HK-2 (cell line): ENCODE data around the gene NCKAP1.
A peak's percentile ranks its signal among the peaks of the same experiment; 100 is the strongest.
"Not testable (repeated sequence)": the region's sequence is repeated elsewhere in the genome, so short reads cannot be mapped to it uniquely, and the experiment has no call there.

ENCODE experiments used
- DNase-seq: peaks from one replicate; pipeline ENCODE4 v3.0.0-alpha.2; 2018; ENCODE audit not compliant: unreplicated experiment

NCKAP1 gene

DNA sequence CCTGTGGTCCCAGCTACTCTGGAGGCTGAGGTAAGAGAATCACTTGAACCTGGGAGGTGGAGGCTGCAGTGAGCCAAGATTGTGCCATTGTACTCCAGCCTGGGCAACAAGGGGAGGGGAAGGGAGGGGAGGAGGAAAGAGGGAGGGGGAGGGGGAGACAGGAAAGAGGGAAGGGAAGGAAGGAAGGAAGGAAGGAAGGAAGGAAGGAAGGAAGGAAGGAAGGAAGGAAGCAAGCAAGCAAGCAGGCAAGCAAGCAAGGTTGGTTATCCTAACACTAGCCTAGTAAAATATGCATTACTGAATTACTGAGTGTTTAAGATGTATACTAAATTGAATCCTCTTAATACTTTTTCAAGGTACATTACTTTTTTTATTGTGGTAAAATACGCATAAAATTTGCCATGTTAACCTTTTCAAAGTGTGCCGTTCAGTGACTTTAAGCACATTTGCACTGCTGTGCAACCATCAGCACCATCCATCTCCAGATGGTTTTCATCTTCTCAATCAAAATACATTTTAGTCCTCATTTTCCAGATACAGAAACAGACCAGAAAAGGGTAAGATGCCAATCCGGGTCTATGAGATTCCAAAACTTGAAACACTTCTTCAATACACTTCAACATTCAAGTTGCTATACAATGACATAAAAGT, 28.9 kb downstream of the NCKAP1 start:
- no peak for DNase-seq

DNA sequence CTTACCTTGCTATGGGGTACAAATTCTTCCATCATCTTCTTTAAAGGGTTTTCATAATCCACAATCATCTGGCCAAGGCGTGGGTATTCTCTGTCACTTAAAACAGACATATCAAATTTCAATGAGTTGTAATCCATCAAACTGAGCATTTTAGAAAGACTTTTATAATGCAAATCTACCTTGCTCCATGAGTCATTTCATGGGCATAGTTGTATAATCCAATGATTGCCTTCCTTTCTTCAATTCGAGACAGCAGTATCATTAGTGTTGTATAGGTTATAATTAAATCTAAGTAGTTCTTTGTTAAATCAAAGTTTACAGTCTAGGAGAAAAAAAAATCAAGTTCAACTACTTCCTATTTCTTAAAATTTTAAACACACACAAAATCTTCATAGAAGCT, 36.3 kb downstream of the NCKAP1 start:
- no peak for DNase-seq

DNA sequence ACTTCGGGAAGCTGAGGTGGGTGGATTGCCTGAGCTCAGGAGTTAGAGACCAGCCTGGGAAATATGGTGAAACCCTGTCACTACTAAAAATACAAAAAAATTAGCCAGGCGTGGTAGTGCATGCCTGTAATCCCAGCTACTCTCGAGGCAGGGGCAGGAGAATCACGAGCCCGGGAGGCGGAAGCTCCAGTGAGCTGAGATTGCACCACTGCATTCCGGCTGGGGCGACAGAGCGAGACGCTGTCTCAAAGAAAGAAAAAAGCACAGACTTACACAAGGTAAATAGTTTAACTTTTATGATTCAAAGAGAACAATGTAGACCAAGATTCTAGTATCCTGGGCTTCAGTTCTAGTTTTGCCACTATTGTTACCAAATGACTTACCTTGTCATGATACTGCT, 37.4 kb downstream of the NCKAP1 start:
- DNase-seq: peak; percentile 80

DNA sequence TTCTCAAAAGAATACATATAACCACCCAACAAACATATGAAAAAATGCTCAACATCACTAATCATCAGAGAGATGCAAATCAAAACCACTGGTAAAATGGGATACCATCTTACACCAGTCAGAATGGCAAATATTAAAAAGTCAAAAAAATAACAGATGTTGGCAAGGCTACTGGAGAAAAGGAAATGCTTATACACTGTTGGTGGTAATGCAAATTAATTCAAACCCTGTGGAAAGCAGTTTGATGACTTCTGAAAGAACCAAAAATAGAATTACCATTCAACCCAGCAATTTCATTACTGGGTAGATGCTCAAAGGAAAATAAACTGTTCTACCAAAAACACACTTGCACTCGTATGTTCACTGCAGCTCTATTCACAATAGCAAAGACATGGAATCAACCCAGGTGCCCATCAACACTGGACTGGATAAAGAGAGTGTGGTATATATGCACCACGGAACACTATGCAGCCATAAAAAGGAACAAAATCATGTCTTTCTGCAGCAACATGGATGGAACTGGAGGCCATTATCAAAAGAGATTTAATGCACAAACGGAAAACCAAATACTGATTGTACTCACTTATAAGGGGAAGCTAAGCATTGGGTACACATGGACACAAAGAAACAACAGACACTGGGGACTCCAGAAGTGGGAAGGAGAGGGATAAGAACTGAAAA, 38.8 kb downstream of the NCKAP1 start:
- no peak for DNase-seq

DNA sequence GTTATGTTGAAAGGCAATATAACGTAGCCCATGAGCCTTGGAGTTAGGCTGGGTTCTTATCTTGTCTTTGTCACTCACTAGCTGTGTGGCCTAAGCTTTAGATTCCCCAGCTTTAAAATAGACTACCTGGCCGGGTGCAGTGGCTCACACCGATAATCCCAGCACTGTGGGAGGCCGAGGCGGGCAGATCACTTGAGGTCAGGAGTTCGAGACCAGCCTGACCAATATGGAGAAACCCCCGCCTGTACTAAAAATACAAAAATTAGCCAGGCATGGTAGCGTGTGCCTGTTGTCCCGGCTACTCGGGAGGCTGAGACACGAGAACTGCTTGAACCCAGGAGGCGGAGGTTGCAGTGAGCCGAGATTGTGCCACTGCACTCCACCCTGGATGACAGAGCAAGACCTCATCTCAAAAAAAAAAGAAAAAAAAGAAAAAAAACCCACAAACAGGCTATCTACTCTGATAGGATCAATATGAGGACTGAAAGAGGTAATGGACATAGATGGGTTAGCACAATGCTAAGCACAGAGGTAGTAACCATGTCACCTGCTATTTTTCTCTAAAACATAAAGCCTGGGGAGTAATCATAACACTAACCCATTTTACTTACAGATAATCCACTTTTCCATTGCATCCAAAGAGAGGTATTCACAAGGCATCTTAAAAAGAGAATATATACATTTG, 43.9 kb downstream of the NCKAP1 start:
- DNase-seq: no peak

DNA sequence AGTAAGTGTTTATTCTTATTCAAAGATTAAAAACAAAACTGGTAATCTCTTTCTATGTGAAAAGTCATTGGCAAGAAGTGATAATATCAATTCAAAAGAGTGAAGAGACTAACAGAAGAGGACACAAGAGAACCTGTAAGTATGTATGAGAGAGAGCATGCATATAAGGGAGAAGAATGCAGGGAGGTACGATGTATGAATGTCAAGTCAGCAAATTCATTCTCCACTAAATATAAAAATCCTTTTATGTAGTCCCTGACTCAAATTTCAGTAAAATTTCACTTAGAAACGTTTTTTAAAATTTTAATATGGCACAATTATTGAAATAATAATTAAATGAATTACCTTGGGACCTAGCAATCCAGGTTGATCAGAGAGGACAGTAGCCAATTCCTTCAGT, 55.3 kb downstream of the NCKAP1 start:
- no peak for DNase-seq

DNA sequence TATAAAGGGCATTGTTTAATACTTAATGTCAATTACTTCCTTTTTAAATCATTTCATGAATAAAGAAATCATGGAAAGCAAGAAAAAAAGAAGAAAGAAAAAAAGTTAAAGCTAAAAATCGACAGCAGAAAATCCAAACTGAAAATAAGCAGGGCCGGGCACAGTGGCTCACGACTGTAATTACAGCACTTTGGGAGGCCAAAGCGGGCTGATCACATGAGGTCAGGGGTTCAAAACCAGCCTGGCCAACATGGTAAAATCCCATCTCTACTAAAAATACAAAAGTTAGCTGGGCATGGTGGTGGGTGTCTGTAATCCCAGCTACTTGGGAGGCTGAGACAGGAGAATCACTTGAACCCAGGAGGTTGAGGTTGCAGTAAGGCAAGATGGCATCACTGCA, 56.8 kb downstream of the NCKAP1 start:
- DNase-seq: not testable (repeated sequence)

DNA sequence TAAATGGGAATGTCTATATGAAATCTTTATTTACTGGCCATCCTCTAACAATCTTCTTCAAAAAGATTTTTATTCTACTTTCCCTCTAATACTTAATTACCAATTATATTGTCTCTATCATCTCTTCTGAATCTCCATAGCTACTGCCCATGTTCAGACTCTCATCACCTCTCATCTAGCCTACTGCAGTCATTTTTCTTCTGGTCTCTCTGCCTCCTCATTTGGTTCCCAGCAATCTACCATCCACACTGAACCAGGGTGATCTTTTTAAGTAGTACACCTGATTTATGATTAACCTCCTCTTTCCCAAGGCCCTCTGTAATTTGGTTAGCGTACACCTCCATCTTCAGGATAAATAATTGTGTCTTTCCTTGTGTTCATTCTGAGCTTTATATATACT, 57.6 kb downstream of the NCKAP1 start:
- no peak for DNase-seq

DNA sequence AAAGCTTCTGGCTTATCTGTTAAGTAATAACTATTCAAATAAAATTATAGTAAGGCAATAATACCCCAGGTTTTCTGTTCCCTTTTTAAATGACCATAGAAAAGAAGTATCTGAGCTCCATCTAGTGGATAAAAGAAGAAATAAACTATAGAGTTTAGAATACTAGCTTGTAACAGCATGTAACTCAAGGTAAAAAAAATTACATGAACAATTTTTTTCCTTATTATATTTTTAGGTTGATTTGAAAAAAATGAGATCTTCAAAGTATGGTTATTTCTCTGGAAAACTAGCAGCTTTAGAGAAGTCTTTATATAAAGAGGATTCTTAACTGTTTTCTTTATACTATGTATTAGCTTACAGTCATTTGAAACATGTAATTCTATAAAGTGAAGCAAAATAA, 58.1 kb downstream of the NCKAP1 start:
- no peak for DNase-seq

DNA sequence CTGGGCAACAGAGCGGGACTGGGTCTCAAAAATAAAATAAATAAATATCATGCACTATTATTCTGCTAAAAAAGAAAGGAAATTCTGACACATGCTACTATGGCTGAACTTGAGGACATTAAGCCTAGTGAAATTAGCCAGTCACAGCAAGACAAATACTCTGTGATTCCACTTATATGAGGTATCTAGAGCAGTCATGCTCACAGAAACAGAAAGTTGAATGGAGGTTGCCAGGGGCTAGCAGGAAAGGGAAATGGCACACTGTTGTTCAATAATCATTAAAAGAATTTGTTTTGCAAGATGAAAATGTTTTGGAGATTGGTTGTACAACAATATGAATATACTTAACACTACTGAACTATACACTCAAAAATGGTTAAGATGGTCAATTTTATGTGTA, 60.8 kb downstream of the NCKAP1 start:
- DNase-seq: no peak

DNA sequence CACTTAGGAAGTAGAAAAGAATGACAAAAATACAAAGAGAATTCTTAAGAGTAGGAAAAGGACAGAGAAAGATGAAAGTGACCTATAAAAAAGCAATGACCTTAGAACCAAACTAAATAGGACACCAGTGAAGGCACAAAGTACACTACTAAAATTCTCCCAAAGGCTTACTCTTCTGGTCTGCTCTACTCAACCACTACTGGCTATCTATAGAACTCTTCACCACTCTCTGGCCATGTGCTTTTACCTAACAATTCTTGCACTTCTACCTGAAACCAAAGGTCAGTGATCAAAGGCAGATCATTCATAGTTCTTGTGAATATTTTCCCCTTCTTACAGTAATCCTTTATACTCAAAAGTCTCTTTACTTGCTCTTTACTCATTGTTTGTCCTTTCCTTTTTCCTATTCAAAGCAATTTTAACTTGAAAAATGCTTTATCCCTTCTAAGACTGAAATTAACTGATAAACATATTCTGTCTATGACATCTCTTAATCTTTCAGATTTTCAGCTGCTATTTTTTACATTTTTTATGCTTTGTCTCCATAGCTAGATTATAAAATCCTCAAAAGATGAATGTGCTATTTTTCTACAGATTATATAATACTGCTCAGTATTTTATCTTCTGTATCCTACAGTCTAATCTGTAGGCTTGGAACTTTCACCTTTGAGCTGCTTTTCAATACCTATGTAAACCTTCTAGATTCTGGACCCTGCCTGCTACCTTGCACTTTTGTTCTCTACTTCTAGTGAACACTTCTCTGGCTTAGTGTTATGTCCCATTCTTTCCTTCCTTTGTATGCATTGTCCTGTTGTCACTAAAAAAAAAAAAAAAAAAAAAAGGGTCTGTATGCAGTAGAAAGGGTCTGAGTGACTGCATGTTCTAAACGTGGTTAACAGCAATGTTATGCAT, 64.6 kb downstream of the NCKAP1 start:
- DNase-seq: no peak

DNA sequence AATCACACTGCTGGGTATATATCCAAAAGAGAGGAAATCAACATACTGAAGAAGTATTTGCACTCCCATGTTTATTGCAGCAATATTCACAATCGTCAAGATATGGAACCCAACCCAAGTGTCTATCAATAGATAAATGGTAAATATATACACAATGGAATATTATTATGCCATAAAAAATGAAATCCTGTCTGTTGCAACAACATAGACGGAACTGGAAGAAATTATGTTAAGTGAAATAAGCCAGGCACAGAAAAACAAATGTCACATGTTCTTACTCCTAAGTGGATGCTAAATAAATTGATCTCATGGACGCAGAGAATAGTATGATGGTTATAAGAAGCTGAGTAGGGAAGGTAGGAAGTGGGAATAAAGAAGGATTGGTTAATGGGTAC, 65.7 kb downstream of the NCKAP1 start:
- DNase-seq: no peak

DNA sequence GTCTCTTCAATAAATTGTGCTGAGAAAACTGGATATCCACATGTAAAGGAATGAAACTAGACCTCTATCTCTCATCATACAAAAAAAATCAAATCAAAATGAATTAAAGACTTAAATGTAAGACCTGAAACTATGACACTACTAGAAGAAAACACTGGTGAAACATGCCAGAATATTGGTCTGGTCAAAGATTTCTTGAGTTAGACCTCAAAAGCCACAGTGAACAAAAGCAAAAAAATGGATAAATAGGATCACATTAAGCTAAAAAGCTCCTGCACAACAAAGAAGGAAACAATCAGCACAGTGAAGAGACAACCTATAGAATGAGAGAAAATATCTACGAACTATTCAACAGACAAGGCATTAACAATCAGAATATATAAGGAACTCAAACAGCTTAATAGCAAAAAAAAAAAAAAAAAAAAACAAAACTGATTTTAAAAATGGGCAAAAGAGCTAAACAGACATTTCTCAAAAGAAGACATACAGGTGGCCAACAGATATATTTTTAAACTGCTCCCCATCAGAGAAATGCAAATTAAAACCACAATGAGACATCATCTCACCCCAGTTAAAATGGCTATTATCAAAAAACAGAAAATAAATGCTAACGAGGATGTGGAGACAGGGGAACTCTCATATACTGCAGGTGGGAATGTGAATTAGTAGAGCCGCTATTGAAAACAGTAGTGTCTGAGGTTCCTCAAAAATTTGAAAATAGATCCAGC, 66.3 kb downstream of the NCKAP1 start:
- no peak for DNase-seq

DNA sequence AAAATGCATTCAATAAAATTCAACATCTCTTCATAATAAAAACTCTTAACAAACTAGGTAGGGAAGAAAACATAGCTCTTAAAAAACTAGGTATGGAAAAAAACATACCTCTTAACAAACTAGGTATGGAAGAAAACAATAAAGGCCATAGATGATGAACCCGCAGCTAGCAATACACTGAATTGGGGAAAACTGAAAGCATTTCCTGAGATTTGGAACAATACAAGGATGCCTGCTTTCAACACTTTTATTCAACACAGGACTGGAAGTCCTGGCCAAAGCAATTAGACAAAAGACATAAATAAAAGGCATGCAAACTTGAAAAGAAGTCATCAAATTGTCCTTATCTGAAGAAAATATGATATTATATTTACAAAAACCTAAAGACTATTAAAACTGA, 67.8 kb downstream of the NCKAP1 start:
- no peak for DNase-seq

DNA sequence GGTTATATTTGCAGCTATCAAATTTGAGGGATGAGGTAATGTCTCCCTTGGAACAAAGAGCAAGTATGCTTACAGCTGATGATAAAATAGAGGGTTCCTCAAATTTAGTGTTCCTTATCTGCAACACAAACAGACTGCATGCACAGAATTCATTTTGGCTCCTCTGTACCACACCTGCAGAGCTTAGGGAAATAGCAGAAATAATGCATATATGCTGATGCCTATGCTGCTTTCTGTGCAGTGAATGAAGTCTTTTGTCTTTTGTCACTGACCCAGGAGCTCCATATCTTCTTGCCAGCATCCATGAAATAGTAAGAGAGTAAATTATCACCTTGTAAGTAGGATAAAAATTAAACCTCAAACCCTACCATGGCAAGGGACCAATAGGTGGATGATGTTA, 69.8 kb downstream of the NCKAP1 start:
- DNase-seq: no peak

DNA sequence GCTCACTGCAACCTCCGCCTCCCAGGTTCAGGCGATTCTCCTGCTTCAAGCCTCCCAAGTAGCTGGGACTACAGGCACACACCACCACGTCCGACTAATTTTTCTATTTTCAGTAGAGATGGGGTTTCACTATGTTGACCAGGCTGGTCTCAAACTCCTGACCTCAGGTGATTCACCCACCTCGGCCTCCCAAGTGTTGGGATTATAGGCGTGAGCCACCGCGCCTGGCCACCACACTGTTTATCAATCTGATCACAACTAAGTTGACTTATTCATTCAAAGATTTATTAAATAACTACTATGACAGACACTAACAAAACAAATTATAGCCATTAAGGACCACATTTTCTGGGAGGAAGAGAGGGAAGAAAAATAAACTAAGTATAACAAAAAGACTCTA, 71.9 kb downstream of the NCKAP1 start:
- not testable (repeated sequence) for DNase-seq

DNA sequence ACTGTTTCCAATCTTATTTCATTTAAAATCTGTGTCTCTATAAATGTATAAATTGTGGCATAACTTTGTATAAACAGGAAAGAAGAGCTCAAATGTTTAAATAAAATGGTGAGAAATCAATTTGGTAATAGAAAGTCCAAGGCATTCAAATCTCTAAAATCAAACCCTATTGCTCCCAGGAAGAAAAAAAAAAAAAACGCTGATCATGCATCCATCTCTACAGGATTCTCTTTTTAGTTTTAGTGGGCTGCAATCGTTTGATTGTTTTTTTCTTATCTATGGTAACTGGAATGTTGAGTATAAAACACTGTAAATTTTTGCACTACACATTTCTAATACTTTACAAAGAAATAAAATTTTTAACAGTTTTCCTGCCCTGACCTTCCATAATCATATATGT, 75.6 kb downstream of the NCKAP1 start:
- DNase-seq: no peak

DNA sequence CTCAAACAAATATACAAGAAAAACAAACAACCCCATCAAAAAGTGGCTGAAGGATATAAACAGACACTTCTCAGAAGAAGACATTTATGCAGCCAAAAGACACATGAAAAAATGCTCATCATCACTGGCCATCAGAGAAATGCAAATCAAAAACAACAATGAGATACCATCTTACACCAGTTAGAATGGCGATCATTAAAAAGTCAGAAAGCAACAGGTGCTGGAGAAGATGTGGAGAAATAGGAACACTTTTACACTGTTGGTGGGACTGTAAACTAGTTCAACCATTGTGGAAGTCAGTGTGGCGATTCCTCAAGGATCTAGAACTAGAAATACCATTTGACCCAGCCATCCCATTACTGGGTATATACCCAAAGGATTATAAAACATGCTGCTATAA, 77.4 kb downstream of the NCKAP1 start:
- not testable (repeated sequence) for DNase-seq

DNA sequence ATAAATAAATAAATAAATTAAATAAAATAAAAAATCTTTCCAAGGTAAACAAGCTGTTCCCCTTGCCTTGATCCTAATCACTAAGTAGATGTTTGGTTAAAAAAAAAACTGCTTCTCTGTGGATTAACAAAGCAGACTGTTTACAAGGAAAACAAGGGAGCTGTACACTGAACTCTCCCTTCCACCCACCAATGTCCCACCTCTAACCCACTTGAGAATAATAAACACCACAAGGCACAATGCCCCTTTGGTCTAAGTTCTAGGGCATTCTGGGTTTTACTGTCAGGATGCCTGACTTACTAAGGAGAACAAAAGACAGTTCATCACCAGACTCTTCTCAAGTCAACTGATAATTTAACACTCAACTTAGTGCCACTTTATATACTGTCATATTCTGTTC, 83.5 kb downstream of the NCKAP1 start:
- DNase-seq: no peak

DNA sequence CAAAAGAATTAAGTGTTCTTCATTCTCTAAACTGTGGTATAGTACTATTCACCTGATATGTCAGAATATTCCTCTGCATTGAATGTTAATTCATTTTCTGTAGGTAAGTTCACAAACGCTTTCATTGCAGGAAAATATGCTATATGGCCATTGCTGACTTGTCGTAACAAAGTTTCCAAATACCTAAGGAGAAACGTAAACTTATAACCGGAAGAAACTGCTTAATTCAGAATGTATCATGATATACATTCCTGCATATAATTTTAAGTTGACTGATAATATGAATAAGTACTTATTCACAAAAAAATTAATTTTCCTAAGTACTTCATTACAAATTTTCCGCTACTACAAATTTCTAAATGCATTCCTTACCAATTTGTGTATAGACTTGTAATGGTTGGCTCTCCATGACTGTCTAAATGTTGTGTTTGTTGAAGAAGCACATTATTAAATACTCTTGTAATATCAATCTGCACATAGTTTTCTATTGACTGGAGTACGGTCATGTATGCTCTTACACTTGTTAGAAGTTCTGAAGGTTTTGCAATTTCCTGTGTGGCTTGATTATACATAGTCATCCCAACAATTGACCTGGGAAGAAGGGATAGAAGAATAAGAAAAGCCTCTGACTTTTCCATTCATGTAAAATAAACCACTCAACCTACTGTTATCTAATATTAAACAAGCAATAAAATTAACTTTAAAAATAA, 85.4 kb downstream of the NCKAP1 start:
- DNase-seq: no peak
